ENCODE data around the gene SLC26A9.

Gene SLC26A9

DNA sequence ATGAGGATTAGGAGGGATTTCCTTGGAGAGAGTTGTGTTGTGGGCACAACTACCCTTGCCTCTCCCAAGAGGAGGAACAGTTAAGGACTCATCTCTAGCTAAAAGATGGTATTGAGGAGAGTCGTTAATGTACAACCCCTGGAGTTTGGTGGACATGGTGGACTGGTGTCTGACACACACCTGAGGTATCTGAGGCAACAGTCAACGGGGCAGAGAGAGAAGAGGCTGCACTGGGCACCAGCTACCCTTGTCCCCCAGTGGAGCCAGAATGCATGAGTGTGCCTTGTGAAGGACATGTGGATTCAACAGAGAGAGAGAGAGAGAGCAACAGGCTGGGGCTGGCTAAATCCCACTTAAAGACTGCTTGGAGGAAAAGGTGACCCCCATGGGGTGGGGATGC is 47.0 kb upstream of the SLC26A9 start:
- no peak overlapping the region for H3K27ac ChIP-seq (ENCODE audit: low read length)
- no peaks in the 10 kb centered on the region for H4K20me1 ChIP-seq (ENCODE audit: insufficient read depth, low read length)
- no peak overlapping the region for H3K4me3 ChIP-seq (ENCODE audit: low read length)
- no peaks in the 10 kb centered on the region for H3K27me3 ChIP-seq (replicated peaks; ENCODE audit: insufficient read depth, low read length)
- H3K4me1 ChIP-seq (ENCODE audit: low read length) = no peaks in the 10 kb centered on the region
- no peak overlapping the region for H3K4me2 ChIP-seq (ENCODE audit: low read depth, low read length)
- no peaks in the 10 kb centered on the region for H3K9me2 ChIP-seq (replicated peaks; ENCODE audit: insufficient read depth, low read length)
- H3F3A ChIP-seq (ENCODE audit: insufficient read depth, low read length) = no peaks in the 10 kb centered on the region
- no peak overlapping the region for H3K9ac ChIP-seq (ENCODE audit: low read length)
- H3K79me2 ChIP-seq (ENCODE audit: low read length) = no peaks in the 10 kb centered on the region
- H2AFZ ChIP-seq (ENCODE audit: low read length) = no peak overlapping the region
- no peaks in the 10 kb centered on the region for H3K9me3 ChIP-seq (replicated peaks; ENCODE audit: insufficient read depth, low read length)
- DNase-seq = no peak
- no peaks in the 10 kb centered on the region for H3K36me3 ChIP-seq (replicated peaks; ENCODE audit: insufficient read depth, low read length)
- TF ChIP-seq EZH2 (optimal IDR thresholded peaks at IDR 0.05; ENCODE audit: low read depth, low read length) (no peak), EZH2phosphoT487 (IDR thresholded peaks at IDR 0.05; ENCODE audit: low read length) (no peak)
- TF ChIP-seq, protein P1, sequence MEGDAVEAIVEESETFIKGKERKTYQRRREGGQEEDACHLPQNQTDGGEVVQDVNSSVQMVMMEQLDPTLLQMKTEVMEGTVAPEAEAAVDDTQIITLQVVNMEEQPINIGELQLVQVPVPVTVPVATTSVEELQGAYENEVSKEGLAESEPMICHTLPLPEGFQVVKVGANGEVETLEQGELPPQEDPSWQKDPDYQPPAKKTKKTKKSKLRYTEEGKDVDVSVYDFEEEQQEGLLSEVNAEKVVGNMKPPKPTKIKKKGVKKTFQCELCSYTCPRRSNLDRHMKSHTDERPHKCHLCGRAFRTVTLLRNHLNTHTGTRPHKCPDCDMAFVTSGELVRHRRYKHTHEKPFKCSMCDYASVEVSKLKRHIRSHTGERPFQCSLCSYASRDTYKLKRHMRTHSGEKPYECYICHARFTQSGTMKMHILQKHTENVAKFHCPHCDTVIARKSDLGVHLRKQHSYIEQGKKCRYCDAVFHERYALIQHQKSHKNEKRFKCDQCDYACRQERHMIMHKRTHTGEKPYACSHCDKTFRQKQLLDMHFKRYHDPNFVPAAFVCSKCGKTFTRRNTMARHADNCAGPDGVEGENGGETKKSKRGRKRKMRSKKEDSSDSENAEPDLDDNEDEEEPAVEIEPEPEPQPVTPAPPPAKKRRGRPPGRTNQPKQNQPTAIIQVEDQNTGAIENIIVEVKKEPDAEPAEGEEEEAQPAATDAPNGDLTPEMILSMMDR (IDR thresholded peaks at IDR 0.05; ENCODE audit: low read length) = no peak

DNA sequence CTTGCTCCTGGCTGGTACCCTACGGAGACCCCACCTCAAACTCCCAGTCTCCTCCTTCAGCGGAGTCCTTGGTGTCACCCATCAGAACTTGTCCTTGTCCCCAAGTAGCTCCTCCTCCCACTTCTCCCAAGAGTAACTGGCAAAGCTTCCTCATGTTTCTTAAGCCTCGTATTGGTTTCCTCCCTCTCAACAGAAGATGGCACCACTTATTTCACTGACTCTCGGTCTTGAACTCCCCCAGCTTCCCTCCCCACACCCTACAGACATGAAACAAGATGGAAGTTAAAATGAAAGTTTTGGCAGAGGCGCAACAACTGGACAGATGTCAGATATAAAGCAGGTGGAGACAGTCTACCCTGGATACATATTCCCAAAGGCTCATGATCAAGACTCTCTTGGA is 46.5 kb upstream of the SLC26A9 start:
- TF ChIP-seq, protein P1 (IDR thresholded peaks at IDR 0.05; ENCODE audit: low read length) = no peak
- H3K4me1 ChIP-seq (ENCODE audit: low read length) = no peaks in the 10 kb centered on the region
- DNase-seq = no peak
- no peaks in the 10 kb centered on the region for H3K36me3 ChIP-seq (replicated peaks; ENCODE audit: insufficient read depth, low read length)
- no peak overlapping the region for H3K9ac ChIP-seq (ENCODE audit: low read length)
- no peaks in the 10 kb centered on the region for H3K9me2 ChIP-seq (replicated peaks; ENCODE audit: insufficient read depth, low read length)
- no peak overlapping the region for H3K4me2 ChIP-seq (ENCODE audit: low read depth, low read length)
- H3K9me3 ChIP-seq (replicated peaks; ENCODE audit: insufficient read depth, low read length) = no peaks in the 10 kb centered on the region
- H2AFZ ChIP-seq (ENCODE audit: low read length) = no peak overlapping the region
- no peaks in the 10 kb centered on the region for H3K27me3 ChIP-seq (replicated peaks; ENCODE audit: insufficient read depth, low read length)
- H3K4me3 ChIP-seq (ENCODE audit: low read length) = no peak overlapping the region
- H3F3A ChIP-seq (ENCODE audit: insufficient read depth, low read length) = no peaks in the 10 kb centered on the region
- H3K27ac ChIP-seq (ENCODE audit: low read length) = no peak overlapping the region
- H4K20me1 ChIP-seq (ENCODE audit: insufficient read depth, low read length) = no peaks in the 10 kb centered on the region
- H3K79me2 ChIP-seq (ENCODE audit: low read length) = no peaks in the 10 kb centered on the region

DNA sequence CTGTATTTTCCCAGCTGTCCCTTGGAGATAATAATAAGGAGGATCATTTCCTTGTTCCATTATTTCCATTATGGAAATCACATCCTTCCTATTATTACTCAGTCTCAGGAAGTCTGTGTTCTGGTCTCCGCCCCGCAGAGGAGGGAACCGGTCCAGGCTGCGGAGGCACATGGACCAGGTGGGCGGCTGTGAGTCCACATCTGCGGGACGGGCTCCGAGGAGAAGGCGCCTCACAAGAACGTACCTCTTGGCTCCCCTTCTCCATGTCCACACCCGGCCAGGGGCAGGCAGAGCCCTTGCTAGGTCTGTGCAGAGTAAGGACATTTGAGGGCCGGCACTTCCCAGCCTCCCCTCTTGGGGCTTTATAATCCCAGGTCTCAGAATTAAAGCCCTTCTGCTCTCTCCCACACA is 45.3 kb upstream of the SLC26A9 start:
- TF ChIP-seq EZH2 (optimal IDR thresholded peaks at IDR 0.05; ENCODE audit: low read depth, low read length) (no peak), EZH2phosphoT487 (IDR thresholded peaks at IDR 0.05; ENCODE audit: low read length) (no peak)
- TF ChIP-seq, protein P1 (IDR thresholded peaks at IDR 0.05; ENCODE audit: low read length) = no peak
- no peaks in the 10 kb centered on the region for H3K9me2 ChIP-seq (replicated peaks; ENCODE audit: insufficient read depth, low read length)
- no peaks in the 10 kb centered on the region for H3K79me2 ChIP-seq (ENCODE audit: low read length)
- no peaks in the 10 kb centered on the region for H3K4me1 ChIP-seq (ENCODE audit: low read length)
- DNase-seq = no peak
- H3K27me3 ChIP-seq (replicated peaks; ENCODE audit: insufficient read depth, low read length) = no peaks in the 10 kb centered on the region
- no peak overlapping the region for H2AFZ ChIP-seq (ENCODE audit: low read length)
- no peaks in the 10 kb centered on the region for H3K36me3 ChIP-seq (replicated peaks; ENCODE audit: insufficient read depth, low read length)
- H3K4me3 ChIP-seq (ENCODE audit: low read length) = no peak overlapping the region
- H4K20me1 ChIP-seq (ENCODE audit: insufficient read depth, low read length) = no peaks in the 10 kb centered on the region
- H3F3A ChIP-seq (ENCODE audit: insufficient read depth, low read length) = no peaks in the 10 kb centered on the region
- H3K9ac ChIP-seq (ENCODE audit: low read length) = no peak overlapping the region
- H3K4me2 ChIP-seq (ENCODE audit: low read depth, low read length) = no peak overlapping the region
- H3K27ac ChIP-seq (ENCODE audit: low read length) = no peak overlapping the region
- H3K9me3 ChIP-seq (replicated peaks; ENCODE audit: insufficient read depth, low read length) = no peaks in the 10 kb centered on the region

All from MM.1S (cell line).